MM.1S (cell line): ENCODE measurements around the gene EFR3B.

Source experiments
- CTCF ChIP-seq: fragments of 300-600 bp; sonication (generic); IDR thresholded peaks from 2 replicates; pipeline ENCODE4 v1.5.1; 2016; ENCODE audit warnings: antibody characterized with exemption, low read length, mixed read lengths
- EZH2phosphoT487 ChIP-seq: fragments of 300-600 bp; sonication (generic); IDR thresholded peaks from 2 replicates; pipeline ENCODE4 v1.6.1; 2018; ENCODE audit warnings: antibody characterized with exemption, low read length

DNA sequence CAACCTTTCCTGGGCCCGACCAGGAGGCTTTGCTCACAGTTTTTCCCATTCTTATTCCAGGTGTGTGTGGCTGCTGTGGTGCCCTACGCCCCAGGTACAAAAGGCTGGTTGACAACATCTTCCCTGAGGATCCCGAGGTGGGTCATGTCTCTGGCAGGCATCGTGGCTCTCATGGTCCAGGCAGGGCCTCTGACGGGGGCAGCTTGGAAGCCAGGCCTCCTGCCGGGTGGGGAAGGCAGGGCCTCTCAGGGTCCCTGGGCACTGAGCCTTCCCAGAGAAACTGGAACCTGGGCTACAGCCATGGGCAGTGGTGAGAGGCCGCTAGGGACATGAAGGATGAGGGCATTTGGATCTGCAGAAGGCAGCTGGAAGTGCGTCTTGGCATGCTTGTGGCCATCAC is 49.4 kb downstream of the EFR3B start:
- TF ChIP-seq CTCF (no peak), EZH2phosphoT487 (no peak)
